HG02970 (cell line): ENCODE measurements around the gene NEUROG1.

Source experiments
- ATAC-seq: cut with Tn5 transposase; IDR thresholded peaks from one replicate; pipeline ENCODE4 v1.9.1; 2021; ENCODE audit warnings: mild to moderate bottlenecking, moderate library complexity, moderate number of reproducible peaks; ENCODE audit not compliant: unreplicated experiment, low FRiP score

NEUROG1 gene

DNA sequence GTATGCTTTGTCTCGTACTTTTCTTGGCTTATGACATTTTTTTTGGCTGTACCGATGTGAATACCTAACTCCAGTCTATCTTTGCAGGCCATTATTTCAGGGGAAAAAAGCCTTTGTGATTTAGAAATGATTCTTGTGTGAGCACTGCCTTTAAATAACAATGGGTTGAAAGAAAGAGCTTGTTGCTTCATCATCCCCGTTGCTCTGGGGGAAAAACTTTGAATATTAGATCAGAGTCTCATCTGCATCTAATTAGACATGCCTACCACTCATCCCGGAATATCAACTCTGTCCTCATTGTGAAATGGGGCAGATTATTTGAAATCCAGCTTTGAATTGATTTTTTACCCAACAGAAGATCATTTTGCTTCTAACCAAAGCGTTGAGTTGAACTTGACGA, 29.5 kb upstream of the NEUROG1 start:
- ATAC-seq = no peak

DNA sequence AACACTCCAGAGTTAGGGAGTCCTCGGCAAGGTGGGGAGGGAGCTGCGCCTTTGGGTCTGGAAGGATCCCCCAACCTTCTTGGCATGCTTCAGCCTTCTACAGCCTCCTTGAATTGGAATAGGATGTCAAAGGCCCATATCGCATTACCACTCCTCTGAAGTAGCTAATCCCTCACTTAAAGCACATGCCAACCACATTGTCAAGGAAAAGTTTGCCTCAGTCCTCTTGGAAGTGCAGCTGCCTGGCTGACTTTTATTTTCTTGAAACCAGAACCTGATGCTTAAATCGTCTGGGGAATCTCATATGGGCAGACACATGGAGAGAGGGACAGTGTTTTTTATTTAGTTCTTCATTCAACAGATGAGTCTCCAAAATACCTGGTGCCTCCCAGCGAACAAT, 28.6 kb upstream of the NEUROG1 start:
- ATAC-seq = no peak

DNA sequence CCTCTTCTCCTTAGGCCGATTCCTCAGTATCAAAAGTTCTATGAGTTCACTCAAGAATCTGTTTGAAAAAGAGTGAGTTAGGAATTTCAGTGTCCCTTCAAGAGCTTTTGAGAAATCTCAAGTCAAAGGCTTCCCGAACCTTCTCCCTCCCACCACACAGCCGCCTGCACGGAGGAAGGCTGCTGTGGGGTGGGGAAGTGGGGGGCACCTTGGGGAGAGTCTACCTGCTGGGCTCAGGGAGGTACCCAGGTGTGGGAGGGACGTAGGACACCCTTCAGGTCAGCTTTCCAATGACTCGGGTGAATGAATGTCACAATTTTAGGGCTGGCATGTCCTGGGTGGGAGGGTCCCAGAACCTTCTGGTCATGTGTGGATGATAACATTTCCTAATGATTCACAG, 25.5 kb upstream of the NEUROG1 start:
- no peak for ATAC-seq

DNA sequence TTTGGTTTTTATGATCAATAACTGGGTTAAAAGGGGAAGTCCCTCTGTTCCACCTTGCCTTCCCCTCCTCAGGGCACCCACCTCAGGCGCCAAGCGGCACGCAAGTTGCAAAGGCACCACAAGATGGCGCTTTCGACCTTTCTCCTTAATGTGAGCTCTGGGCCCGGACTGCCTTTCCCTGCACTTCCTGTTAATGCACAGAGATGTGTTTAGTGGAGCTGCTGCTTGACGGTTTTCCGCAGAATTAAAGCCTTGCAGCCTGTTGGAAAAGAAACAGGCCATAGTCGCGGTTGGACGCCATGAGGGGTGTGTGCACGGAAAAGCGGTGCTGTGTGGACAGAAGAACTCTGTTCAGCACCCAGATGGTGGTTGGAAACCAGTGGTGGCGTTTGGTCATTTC, 25.1 kb upstream of the NEUROG1 start:
- peak; percentile 82 for ATAC-seq

DNA sequence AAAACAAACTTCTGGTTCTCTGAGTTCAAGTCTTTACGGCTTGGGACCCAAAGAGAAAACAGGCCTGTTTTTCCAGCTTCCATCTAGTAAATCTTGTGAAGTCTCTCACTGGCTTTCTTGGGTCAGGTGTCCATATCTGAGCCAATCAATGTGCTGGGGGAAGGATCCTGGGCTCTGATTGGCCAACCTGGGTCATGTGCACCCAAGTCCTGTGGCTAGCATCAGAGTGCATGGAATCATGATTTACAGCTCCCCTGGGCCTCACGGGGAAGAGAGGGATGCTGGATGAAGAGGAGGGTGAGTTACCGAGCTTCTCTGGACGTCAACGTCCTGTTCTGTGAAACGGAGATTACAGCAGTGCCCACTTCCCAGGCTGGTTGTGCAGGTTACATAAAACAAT, 23.6 kb upstream of the NEUROG1 start:
- no peak for ATAC-seq

DNA sequence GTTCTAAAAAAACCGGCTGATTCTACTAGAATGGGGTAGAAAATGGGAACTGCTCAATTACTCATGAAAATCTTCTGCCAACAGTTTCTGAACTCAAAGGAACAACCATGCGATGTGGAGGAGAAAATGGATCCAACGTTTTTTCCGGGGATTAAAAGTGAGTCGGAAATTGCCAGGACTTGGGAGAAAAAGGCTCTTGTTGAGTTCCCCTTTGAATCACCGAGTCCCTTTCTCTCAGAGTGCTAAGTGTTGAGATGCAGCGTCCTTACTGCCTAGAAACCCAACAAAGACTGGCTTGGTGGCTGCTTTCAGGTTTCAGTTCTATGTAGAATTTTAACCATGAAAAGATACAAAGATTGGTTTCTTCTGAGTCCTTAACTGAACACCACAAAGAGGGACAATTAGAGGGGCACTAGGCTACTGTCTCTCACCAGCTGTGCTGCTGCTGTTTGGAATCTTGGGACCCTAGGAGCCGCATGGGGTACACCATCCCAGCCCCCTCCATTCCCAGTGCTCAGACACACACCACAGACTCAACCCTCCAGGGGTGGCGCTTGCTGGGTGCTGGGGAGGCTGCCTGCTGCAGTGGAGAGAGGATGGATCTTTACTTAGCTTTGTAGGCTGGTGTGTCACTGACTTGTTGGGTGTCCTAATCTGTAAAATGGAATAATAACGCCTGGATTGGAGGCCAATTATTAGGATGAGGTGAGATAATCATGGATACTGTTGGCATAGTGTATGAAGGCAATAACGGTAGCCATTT, 21.5 kb upstream of the NEUROG1 start:
- no peak for ATAC-seq

DNA sequence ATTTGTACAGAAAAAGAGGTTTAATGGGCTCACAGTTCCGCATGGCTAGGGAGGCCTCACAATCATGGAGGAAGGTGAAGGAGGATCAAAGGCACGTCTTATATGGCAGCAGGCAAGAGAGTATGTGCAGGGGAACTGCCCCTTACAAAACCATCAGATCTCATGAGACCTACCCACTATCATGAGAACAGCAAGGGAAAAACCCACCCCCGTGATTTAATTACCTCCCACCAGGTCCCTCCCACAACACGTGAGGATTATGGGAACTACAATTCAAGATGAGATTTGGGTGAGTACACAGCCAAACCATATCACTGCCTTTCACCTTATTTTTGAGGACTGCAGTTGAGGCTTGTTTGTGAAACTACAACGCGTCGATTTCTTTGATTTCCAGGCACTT, 20.9 kb upstream of the NEUROG1 start:
- no peak for ATAC-seq

DNA sequence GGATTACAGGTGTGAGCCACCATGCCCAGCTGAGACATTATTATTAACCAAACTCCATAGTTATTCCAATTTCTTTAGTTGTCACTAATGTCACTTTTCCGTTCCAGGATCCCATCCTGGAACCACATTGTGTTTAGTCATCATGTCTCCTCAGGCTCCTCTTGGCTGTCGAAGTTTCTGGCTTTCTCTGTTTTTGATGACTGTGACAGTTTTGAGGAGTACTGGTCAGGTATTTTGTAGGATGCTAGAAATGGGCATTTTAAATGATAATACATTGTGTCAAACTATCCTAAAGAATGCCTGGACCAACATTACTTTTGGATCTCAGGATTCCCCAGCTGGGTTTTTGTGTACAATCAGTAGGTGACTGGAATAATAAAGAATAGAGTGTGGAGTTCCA, 19.8 kb upstream of the NEUROG1 start:
- no peak for ATAC-seq

DNA sequence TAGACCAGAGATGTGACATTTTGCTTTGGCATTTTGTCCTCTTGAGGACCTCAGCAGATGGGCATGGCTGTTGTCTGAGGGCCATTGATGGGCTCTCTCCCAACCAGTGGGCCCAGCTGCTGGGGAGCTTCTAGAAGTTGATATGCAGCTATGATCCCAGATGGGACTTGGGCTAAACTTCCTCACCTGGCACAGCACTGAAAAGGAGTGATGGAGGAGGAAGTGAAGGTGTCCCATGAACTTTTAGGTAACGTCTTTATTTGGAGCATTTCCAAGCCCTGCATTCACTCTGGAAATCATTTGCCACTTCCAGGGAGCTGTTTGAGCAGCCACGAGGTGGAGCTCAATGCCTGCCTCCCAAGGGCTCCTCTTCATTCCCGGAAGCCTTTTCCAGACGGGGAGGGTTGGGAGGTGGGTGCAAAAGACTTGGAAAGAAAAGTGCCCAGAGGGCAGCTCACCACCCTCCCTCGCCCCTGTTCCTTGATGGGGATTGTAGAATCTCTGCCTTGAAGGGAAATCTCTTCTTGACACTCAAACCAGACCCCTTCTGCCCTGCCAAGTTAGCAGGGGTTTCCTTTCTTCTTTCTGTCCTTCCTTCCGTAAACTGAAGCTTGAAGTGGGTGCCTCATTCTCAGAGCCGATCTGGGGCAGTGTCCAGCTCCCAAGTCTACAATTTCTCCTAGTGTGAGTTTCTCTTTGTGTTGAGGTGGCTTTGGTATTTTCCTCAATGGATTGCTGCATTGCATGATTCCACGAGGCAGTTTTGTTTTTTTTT, 18.1 kb upstream of the NEUROG1 start:
- no peak for ATAC-seq

DNA sequence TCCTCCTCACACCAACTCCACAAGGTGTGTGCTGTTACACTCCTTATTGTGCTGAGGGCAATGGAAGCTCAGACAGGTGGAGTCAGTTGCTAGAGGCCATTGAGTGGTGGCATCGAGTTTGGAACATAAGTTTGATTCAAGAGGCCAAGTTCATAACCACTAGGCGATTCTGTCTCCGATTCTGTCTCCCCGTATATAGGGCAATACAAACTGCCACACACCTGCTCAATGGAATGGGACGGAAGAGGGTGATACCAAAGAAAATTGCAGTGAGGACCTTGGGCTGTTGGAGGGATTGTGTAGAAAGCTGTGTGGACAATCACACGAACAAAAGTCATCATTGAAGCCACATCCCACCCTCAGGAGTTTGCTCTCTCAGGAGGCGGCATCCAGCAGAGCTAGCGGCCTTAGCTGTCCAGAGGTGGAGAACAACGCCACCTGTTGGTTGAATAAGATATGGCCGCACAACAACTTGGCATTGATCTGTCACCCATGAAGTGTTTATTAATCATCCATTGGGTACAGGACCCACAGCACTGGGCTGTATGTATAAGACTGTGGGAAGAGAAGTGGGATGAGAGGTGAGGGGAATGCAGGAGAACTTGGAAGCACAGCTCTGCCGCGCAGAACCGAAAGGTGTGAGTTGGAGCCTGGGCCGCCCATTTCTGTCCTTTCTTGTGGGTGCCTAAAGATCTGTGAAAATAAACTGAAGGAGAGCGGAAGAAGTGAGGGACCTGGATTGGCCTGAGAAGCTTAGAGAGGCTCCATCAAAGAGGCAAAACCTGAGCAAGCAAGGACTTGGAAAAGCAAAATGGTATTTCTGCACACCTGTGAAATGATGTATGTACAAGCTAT, 16.1 kb upstream of the NEUROG1 start:
- no peak for ATAC-seq

DNA sequence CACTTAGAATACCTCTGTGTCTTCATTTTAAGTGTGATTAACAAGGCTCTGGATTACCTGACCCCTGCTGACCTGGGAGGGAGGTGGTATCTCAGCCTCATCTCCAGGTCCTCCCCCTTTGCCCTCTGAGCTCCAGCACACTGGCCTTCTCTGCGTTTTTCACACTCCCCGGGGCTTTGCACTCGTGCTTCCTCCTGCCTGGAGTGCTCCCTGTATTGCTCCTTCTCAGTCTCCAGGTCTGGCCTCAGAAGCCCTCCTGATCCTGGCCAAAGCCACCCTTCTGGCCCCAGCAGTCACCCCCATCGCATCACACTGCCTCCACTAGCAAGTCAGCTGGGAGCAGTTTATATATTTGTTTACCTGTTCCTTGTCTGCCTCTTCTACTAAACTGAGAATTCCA, 13.6 kb upstream of the NEUROG1 start:
- no peak for ATAC-seq

DNA sequence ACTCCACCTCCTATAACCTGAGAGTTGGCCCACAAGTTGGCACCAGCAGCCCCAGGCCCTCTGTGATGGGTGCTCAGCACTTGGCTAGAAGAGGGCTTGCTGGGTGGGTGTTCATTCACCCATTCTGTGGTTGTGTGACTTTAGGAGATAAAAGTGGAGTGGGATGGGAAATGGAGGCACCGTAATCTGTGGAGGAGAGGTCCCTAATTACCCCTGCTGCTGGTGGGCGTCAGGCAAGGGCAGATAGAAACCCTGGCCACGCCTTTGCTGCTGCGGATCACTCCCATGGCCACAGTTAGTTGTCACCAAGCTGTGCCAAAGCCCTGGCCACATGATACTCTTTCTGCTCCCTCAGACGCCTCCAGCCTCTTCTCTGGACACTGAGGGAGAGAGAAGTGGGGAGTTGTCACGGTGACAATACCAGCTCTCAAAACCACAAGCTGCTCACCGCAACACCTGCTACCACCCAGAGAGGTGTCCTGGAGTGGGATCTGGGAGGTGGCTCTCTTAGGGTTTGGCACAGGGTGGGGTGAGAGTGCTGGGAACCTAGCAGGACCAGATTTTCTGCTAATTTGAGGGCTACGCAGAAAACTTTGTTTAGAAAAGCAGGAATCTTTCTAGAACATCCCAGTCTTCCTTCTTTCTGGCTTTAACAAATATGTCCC, 12.0 kb upstream of the NEUROG1 start:
- ATAC-seq = no peak

DNA sequence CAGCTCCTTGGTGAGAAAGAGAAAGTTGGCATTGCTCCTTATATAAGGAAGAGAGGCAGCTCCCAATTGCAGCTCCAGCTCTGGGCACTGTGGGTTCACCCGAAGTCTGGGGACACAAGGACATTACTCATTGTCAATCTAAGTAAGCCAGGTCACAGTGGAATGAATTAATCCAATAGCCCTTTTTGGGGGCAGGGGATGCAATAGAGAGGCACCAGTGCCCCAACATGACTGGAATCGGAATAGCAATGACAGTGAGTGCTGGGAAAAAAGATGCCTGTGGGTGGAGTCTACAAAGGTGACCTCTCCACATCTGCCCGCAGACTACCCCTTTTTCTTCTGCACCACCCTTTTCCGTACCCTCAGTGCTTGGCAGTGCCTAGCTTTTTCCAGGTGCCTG, 11.1 kb upstream of the NEUROG1 start:
- ATAC-seq = no peak

DNA sequence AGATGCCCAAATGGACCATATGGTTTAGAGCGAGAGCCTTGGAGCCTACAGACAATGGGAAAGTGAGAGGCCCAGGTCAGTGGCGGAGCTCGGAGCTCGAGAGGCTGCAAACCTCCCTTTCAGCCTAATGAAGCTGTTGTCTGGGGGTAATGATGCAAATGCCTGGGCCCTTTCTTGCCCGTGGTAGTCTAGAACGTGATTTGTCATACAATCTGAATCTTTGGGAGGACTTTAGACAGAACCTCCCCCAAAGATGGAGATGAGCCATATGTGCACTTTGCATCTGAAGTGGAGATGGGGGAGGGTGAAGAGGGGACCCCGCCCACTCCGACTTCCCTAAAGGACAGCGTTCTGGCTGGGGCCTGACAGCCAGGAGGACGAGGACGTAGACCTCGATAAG, 10.3 kb upstream of the NEUROG1 start:
- no peak for ATAC-seq

DNA sequence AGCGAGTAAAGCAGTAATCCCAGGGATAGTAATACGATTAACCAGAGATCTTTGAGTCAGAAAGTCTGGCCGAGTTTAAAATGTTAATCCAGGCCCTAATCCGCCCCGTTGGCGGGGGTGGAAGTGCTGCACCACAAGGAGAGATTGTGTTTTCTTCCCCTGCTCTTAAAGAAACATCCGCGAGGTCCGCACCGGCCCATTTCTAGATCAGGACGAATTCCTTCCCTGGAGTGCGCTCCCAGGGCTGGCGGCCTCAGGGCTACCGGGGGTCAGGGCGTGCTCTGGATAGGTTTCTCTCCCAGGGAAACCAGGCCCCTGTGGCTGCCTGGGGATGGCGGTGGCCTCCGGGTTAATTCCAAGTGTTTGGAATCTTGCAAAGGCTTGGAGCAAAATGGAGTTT, 9.3 kb upstream of the NEUROG1 start:
- ATAC-seq = no peak

DNA sequence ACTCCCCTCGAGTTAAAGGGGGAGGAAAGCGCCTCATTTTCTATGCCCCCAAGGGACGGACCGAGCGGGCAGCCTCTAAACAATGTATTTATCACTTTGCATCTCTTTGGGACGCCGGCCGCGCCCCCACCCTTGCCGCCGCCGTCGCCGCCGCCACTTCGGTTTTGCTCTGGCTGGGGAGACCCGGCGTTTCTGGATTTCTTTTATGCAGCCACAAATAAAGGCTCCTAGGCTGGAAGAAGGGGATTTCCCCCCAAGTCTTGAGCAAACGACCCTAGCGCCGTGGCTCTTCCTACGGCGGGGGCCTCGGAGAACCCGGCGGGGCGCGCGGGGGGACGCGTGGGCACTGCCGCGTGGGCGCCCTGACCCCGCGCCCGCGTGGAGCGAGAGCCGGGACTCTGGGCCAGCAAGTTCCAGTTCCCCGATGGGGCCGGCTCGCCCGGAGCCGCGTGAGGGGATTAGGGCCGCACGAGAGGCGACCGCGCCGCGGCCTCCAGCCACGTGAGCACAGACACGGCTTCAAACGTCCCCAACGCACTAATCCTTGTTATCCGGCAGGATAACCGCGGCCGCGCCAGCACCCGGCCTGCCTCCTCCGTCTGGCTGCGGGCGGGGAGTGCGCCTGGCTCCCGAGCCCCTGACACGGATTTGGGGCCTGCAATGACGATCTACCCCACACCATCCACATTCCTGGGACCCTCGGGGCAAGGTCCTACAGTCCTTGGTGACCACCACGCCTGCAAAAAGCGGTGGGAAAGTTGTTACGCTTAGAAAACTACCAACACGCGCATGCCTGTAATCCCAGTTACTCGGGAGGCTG, 7.9 kb upstream of the NEUROG1 start:
- ATAC-seq = no peak

DNA sequence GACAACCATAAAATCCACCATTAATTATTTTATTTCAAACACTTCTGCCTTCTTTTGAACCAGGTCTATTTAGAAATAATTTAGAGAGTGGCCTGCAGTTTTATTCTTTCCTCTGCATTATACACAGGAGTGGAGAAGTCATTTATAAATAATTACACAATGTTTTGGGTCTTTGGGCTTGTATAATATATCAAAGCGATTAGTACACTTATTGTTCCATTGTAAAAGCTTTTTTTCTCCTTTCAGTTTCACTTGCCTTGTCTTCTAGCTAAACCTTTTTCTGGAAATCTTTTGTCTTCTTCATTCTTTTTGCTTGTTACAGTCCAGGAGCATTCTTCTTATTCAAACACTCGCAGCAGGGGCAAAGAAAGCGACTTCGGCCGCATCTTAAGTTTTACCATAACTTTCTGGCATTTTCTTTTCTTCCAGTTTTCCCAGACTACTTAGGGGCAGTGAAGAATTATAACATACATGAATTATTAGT, 7.3 kb upstream of the NEUROG1 start:
- no peak for ATAC-seq

DNA sequence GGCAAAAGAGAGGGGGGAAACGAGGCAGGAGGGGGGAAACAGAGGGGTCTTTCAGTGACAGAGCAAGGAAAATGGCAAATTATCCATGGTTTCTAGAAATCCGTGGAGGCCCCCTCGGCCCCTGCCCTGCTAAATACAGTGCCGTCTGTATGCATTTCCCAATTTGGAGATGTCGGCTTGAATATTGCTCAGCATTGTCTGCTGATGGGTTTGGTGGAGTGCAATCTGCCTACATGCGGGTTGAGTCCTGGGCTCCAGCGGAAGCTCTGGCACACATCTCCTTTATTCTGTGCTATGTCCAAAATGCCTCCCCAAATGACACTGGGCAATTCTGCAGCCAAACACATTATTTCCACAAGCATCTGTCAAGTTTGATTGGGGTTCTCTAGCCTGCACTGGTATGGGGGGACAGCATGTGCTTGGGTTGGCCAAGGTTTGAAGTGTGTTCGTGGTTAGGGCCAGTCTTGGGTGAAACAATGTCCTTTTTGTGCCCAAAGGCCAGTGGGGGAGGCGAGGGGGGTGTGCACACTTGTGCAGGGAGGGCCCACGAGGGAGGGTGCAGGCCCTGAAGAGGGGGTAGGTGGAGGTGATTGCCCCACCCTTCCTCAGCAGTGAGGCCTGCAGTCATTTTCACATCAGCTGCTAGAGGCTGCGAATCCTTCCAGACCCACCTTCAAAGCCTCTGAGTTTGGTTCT, 6.2 kb upstream of the NEUROG1 start:
- no peak for ATAC-seq

DNA sequence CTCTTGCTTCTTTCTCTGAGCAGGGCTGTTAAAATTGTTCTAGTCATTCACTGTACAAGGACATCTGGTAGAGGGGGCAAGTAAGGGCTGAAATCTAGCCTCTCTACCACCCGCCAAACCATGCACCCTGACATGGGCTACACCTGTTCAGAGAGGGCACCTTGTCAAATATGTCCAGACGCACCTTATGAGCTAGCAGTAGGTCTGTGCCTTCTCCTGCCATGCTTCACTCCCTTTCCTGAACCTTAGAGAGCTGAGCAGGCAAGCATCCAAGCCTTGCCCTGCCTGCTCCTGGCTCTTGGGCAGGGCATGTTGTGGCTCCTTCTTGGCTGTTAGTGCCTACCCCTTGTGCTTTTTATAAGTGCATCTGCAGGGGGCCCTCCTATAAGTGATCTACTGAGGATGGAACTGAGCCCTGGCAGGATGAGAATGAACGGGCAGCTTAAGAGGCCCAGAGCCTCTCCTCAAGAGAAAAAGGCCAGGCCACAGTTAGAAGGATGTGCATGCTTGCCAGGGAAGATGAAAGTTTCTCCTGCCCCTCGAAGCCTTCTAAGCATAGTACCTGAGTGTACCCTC, 3.8 kb upstream of the NEUROG1 start:
- no peak for ATAC-seq
